Naive thymus-derived CD8-positive, alpha-beta T cell (primary cell): Measurements from ENCODE around the gene DHX29. TPM values are rescaled to one million over a fixed set of nuclear protein-coding genes. Genes with fewer than 3 reads are reported as not detected.

Source experiments
- ATAC-seq, 2 donors: fragments of 150-1000 bp; cut with Tn5 transposase in 1 of 2; sonication (Bioruptor Pico), chemical (Tn5 transposase) in 1 of 2; 1 replicate in 1 of 2; 2 replicates in 1 of 2; pipeline ENCODE4 v1.10.0; 2021; ENCODE audit warnings: mild to moderate bottlenecking in 2 of 2, moderate library complexity in 2 of 2
- POLR2A ChIA-PET: fragments of 350-600 bp; sonication (Branson Sonifier 250); formaldehyde crosslinking; loops from one replicate; lab custom pipeline; 2021; ENCODE audit warnings: antibody characterized with exemption; lab: Charles Lee
- DNase-seq, 10 donors: peaks; one replicate each; pipeline versions ENCODE4 v3.0.0 to v3.0.0-alpha.2; 2020 to 2022
- H3K27ac Mint-ChIP-seq, 10 donors: one replicate each; pipeline ENCODE4 v1.8.0; 2020 to 2022; ENCODE audit warnings: mild to moderate bottlenecking in 10 of 10, mixed read lengths in 10 of 10, moderate library complexity in 4 of 10, inconsistent platforms in 1 of 10
- H3K27me3 Mint-ChIP-seq, 5 donors: one replicate each; pipeline ENCODE4 v1.8.0; 2021 to 2022; ENCODE audit warnings: mixed read lengths in 5 of 5
- H3K36me3 Mint-ChIP-seq, 3 donors: one replicate each; pipeline ENCODE4 v1.8.0; 2020 to 2022; ENCODE audit warnings: mixed read lengths in 3 of 3, mild to moderate bottlenecking in 2 of 3, inconsistent platforms in 1 of 3
- H3K4me1 Mint-ChIP-seq, 4 donors: one replicate each; pipeline ENCODE4 v1.8.0; 2021 to 2022; ENCODE audit warnings: mixed read lengths in 4 of 4
- H3K4me3 Mint-ChIP-seq, 10 donors: one replicate each; pipeline ENCODE4 v1.8.0; 2020 to 2022; ENCODE audit warnings: mild to moderate bottlenecking in 10 of 10, mixed read lengths in 10 of 10, moderate library complexity in 6 of 10, inconsistent platforms in 1 of 10
- H3K9me3 Mint-ChIP-seq, 9 donors: one replicate each; pipeline ENCODE4 v1.8.0; 2020 to 2022; ENCODE audit warnings: mixed read lengths in 9 of 9, mild to moderate bottlenecking in 3 of 9, inconsistent platforms in 1 of 9, moderate library complexity in 1 of 9
- polyA plus RNA-seq, 3 donors: library from polyadenylated mRNA; unstranded; fragments of 300-500 nt; fragmentation: Illumina TruSeq; gene quantifications; one replicate each; pipeline ENCODE4 v1.2.3, GENCODE V29; 2021
- total RNA-seq, 8 experiments: library from RNA in 2 of 8; stranded (reverse) in 2 of 8; gene quantifications; one replicate each; pipeline ENCODE4 v1.2.3 and lab custom pipeline; 2021 to 2026

DHX29 gene
- total and polyA plus RNA-seq, 5 experiments from 2014 or later = 14.3 to 23.9 (median 16.0) TPM

DNA sequence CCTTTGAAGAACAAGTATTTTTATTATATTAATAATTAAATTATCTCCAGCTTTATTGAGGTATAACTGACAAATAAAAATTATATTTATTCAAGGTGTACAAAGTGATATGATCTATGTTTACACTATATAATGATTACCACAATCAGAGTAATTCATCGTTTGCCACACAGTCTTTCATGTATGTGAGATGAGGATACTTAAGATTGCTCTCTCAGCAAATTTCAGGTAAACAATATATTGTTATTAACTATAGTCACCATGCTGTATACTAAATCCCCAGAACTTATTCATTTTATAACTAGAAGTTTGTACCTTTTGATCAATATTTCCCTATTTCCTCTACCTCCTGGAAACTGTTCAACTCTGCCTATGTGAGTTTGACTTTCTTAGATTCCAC is 57.4 kb downstream of the DHX29 start:
- no peak for ATAC-seq
- Mint-ChIP-seq H3K36me3 (peaks cover 3 to 13% (median 9%) of the 10 kb centered on the region in 3 donors), H3K9me3 (peaks cover 0 to 29% (median 13%) of the 10 kb centered on the region in 9 donors), H3K4me1 (no peaks in the 10 kb centered on the region), H3K4me3 (no peak overlapping the region), H3K27ac (no peak overlapping the region), H3K27me3 (peaks cover 0 to 6% (median 1%) of the 10 kb centered on the region in 5 donors)
- DNase-seq = no peak
- POLR2A ChIA-PET = no interaction called here

DNA sequence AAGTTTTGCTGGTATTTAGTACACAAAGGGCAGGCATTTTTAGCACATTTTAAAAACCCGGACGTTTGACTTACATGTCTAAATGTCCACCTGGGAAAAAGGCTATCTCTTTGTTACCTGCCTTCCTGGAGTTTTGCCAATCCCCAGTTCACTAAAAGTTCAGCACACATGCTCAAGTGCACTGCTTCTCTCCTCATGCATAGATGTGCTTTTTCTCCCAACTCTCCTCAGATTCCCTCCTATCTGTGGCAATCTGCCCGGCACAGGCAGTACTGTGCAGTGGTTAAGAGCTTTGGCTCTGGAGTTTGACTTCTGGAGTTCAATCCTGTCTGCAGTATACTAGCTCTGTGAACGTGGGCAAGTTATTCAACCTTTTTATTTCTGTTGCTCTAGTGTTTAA is 65.7 kb downstream of the DHX29 start:
- DNase-seq = no peak
- POLR2A ChIA-PET = no interaction called here
- H3K4me3 Mint-ChIP-seq = no peak overlapping the region
- no peak overlapping the region for H3K27ac Mint-ChIP-seq
- no peaks in the 10 kb centered on the region for H3K36me3 Mint-ChIP-seq
- ATAC-seq = no peak
- peaks cover 9 to 26% (median 15%) of the 10 kb centered on the region in 5 donors for H3K27me3 Mint-ChIP-seq
- H3K9me3 Mint-ChIP-seq = peaks cover 0 to 9% (median 0%) of the 10 kb centered on the region in 9 donors
- no peaks in the 10 kb centered on the region for H3K4me1 Mint-ChIP-seq

DNA sequence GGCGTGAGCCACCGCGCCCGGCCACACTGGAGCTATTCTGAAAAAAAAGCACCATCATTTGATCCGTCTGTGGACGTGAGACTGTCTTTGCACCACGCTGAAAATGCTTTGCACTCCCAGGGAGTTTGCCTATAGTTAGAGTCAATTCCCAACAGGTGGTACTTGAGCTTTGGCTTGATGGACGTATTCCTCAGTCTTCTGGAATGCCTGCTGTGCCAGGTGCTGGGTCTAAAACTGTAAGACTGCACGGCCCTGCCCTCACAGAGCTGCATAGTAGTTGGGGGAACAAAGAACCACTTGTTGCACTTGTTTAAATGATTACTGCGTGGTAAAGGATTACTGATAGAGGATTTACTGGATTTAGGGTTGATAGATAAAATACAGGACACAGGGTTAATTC is 70.7 kb downstream of the DHX29 start:
- ATAC-seq (no peak), DNase-seq (no peak)
- Mint-ChIP-seq H3K9me3 (no peaks in the 10 kb centered on the region), H3K4me3 (no peak overlapping the region), H3K27me3 (peaks cover 22 to 54% (median 45%) of the 10 kb centered on the region in 5 donors), H3K36me3 (no peaks in the 10 kb centered on the region), H3K4me1 (peaks cover 11 to 20% (median 17%) of the 10 kb centered on the region in 4 donors), H3K27ac (no peak overlapping the region)
- POLR2A ChIA-PET = no interaction called here

DNA sequence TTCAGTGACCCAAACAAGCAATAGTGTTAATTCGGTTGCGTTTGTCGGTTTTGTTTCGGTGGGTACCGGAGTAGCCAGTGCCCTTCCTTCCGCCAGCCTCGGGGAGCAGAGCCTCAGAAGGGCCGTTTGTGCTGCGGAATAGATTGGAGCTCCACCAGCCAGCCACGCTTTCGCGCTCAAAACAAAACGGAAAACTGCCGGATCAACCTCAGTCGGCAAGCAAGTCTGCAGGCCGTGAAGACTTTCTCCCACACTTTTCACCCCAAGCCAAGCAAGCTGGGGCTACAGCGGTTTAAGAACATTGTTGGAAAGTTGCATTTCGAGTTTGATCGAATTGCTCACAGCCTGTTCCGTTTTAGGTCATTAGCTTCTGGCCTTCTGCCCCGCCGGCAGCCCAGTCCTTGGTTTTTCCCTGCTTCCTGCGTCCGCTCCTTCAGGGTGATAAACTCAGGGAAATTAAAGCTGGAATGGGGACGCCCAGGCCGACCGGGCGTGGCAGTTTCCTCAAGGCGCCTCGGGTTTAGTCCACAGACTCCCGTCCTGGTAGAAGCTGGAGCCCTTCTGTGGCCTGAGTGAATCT is 73.3 kb downstream of the DHX29 start:
- Mint-ChIP-seq H3K4me1 (peaks cover 19 to 33% (median 31%) of the 10 kb centered on the region in 4 donors), H3K27me3 (peaks cover 46 to 79% (median 68%) of the 10 kb centered on the region in 5 donors), H3K27ac (peak overlapping the region in 1 of 10 donors; percentile 11), H3K9me3 (no peaks in the 10 kb centered on the region), H3K36me3 (no peaks in the 10 kb centered on the region), H3K4me3 (peak overlapping the region; percentile 72 to 96 (median 88))
- ATAC-seq (no peak), DNase-seq (no peak)
- POLR2A ChIA-PET = interaction anchor here (1.6 kb wide), 1 partner anchor 11 kb away, joined by 5 read pairs; no protein-coding TSS in a partner anchor

DNA sequence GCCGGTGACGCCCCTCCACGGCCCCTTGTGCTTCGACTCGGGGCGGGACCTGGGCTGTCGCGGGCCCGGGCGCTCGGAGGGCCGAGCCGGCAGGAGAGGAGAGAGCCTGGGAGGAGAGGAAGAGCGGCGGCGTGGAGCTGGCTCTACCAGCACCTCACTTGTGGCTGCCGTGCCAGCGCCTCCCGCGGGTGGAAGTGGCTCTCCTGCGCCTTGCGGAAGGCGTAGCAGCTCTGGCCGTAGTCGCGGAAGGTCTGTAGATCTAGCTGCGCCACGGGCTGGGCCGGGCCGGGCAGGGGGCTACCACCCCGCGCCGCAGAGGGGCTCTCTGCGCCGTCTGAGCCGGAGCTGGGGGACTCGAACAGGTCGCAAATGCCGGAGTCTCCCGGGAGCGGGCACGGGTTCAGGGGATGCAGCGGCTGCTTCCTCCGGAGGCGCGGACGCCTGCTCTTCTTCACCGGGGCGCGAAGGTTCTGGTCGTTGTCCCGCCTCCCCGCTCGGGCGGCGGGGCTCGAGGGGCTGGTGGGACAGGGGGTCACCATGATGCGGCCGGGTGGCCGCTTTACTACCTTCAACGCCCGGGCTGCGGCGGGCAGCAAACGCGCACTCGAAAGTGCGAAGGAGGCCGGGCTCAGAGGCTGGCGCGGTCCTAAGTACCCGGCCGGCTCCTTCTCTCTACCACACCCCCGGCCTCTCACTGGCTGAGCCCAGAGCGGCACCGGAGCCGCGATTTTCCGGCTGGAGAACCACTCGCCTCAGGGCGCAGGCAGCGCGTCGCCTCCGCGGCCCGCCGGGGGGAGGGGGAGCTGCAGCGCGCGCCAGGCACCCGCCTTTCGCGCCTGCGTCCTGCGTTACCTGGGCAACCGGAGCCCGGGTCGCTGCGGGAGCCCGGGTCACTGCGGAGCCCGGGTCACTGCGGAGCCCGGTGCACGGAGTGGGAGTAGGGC is 74.2 kb downstream of the DHX29 start, which contains the start of gene CCNO:
Gene CCNO (minus strand): TSS at position 624 of the 944 bp plus-strand sequence. CDS start 85 bp downstream, at position 539.
- H3K4me3 Mint-ChIP-seq = peak within 1 kb of the TSS; percentile 72 to 96 (median 88)
- DNase-seq (peak in 8 of 10 donors; percentile 27 to 73 (median 46)), ATAC-seq (peak; percentile 71)
- H3K27me3 Mint-ChIP-seq = peaks cover 52 to 80% (median 72%) of the 10 kb centered on the region in 5 donors
- no peaks in the 10 kb centered on the region for H3K36me3 Mint-ChIP-seq
- POLR2A ChIA-PET = interaction anchor here (1.6 kb wide), 1 partner anchor 10 kb away, joined by 5 read pairs; no protein-coding TSS in a partner anchor
- no peaks in the 10 kb centered on the region for H3K9me3 Mint-ChIP-seq
- peak within 1 kb of the TSS in 3 of 10 donors; percentile 11 to 90 (median 23) for H3K27ac Mint-ChIP-seq
- H3K4me1 Mint-ChIP-seq = peaks cover 19 to 33% (median 31%) of the 10 kb centered on the region in 4 donors

DNA sequence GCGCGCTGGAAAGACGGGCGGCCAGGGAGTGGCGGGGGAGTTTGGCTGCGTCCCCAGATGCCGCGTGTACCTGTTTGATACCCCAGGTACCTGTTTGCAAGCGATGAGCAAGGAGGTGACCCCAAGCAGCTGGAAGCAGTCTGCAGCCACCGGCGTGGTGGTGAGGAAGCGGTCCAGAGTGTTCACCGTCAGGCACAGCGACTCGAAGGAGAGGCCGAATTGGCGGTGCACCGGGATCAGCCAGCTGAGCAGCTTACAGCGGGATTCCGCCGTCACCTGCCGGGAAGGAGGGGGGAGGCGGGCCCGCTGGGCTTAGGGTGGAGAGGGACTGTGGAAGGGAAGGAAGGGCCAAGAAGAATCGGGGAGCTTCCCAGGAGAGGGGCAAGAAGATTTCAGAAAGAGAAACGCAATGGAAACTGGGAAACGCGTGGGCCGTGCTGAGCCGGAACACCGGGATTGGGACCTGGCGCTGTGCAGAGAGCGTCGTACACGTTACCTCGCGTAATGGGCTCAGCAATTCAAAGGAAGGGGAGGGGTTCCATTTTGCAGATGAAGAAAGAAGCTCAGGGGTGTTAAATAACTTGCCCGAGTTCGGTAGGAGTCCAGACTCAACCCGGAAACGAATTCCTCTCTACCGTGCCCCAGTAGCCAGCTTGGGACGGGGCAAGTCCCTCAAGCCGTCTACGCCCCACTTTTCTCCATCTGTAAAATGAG is 75.1 kb downstream of the DHX29 start:
- Mint-ChIP-seq H3K36me3 (no peaks in the 10 kb centered on the region), H3K4me3 (peak overlapping the region; percentile 71 to 96 (median 85)), H3K27ac (peak overlapping the region in 4 of 10 donors; percentile 23 to 90 (median 56)), H3K27me3 (peaks cover 58 to 86% (median 75%) of the 10 kb centered on the region in 5 donors), H3K9me3 (no peaks in the 10 kb centered on the region), H3K4me1 (peaks cover 22 to 40% (median 38%) of the 10 kb centered on the region in 4 donors)
- DNase-seq (no peak), ATAC-seq (peak in 1 of 2 donors; percentile 6)
- POLR2A ChIA-PET = interaction anchor here (2.1 kb wide), 1 partner anchor 12 kb away, joined by 6 read pairs; no protein-coding TSS in a partner anchor

DNA sequence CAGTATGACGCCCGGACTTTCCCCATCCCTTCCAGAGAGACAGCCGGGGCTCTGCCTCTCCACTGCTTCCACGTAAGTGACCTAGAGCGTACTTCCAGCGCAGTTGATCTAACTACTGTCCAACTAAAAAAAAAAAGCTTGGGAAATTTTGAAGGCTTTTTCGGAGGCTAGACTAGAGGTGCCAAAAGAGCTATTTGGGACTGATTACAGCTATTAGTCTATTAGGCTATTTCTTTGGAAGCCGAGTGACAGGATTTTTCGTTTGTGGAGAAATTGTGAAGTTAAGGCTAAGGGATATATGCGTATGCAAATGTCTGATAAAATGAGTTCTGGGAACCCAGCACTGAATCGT is 75.6 kb downstream of the DHX29 start:
- POLR2A ChIA-PET = interaction anchor here (2.1 kb wide), 1 partner anchor 12 kb away, joined by 6 read pairs; no protein-coding TSS in a partner anchor

DNA sequence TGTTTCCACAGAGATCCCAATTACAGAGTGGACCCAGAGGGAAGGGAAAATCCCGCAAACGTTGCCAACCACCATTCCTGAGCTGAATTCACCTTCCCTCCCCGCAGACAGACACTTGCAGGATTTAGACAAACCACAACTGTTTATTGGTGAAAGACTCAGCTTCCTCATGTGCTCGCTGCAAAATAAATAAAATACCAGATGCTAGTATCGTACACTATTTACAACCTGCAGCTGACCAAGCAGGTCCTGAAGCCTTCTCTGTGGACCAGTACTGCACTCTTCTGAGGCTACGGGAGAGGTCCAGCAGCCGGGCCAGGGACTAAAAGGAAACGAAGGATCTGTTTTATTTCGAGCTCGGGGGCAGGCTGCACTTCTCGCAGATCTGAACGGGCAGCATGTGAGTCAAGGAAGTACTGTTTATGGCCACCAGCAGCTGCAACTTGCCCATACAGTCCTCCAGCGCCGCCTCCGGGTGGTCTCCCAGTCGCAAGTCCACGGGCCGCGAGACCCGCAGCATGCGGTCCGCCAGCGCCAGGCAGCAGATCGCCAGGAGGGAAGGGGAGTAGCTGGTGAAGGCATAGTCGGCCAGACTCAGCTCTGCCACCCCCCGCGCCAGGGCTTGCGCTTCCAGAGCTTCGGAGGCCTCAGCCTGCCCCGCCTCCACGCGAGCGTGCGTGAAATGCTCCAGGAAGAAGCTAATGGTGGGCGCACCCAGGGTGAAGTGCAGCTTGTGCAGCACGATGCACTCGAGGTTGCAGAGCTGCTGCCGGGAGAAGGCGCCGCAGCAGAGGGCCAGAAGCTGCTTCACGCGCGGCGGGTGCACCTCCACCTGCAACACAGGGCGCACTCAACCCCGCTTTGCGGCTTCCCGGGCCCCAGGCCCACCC is 76.2 kb downstream of the DHX29 start:
- Mint-ChIP-seq H3K4me3 (peak overlapping the region; percentile 71 to 96 (median 85)), H3K36me3 (no peaks in the 10 kb centered on the region), H3K27me3 (peaks cover 52 to 80% (median 66%) of the 10 kb centered on the region in 5 donors), H3K4me1 (peaks cover 23 to 42% (median 41%) of the 10 kb centered on the region in 4 donors), H3K27ac (no peak overlapping the region), H3K9me3 (no peaks in the 10 kb centered on the region)
- POLR2A ChIA-PET = interaction anchor here (2.1 kb wide), 1 partner anchor 11 kb away, joined by 6 read pairs; no protein-coding TSS in a partner anchor
- ATAC-seq (peak; percentile 15 to 17), DNase-seq (peak in 5 of 10 donors; percentile 9 to 63 (median 28))

More for the DNA sequence above, 75.6 kb downstream of the DHX29 start:
- no peak for ATAC-seq
- H3K36me3 Mint-ChIP-seq = no peaks in the 10 kb centered on the region
- H3K4me1 Mint-ChIP-seq = peaks cover 22 to 40% (median 39%) of the 10 kb centered on the region in 4 donors
- DNase-seq = no peak
- no peaks in the 10 kb centered on the region for H3K9me3 Mint-ChIP-seq
- H3K27me3 Mint-ChIP-seq = peaks cover 57 to 84% (median 72%) of the 10 kb centered on the region in 5 donors
- H3K4me3 Mint-ChIP-seq = peak overlapping the region; percentile 71 to 96 (median 85)
- H3K27ac Mint-ChIP-seq = peak overlapping the region in 2 of 10 donors; percentile 48 to 63

DNA sequence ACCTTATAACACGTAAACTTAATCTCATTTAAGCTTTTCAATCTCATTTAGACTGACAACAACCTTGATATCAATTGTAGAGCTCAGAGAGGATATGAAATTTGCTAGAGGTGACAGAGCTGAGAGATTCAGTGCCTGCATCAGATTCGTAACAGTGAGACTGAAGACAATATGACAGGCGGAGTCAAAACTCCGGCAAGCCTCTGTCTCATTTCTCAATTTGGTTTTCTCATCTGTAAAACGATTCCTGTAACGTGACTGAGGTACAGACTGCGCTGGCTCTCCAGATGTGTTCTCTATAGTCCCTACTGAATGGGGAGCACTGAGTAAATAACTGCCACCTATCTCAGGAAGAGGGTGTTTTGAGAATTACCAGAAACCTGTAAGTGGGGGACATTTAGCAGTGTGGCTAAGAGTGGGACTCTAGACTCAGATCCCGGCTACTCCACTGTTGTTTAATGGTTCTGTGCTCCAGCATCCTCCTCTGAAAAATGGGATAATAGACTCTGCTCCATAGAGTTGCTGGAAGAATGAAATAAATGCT is 77.3 kb downstream of the DHX29 start:
- ATAC-seq = no peak
- POLR2A ChIA-PET = no interaction called here
- H3K4me3 Mint-ChIP-seq = peak overlapping the region in 4 of 10 donors; percentile 28 to 89 (median 67)
- H3K4me1 Mint-ChIP-seq = peaks cover 24 to 49% (median 46%) of the 10 kb centered on the region in 4 donors
- peaks cover 55 to 84% (median 73%) of the 10 kb centered on the region in 5 donors for H3K27me3 Mint-ChIP-seq
- no peak for DNase-seq
- H3K9me3 Mint-ChIP-seq = no peaks in the 10 kb centered on the region
- no peaks in the 10 kb centered on the region for H3K36me3 Mint-ChIP-seq
- no peak overlapping the region for H3K27ac Mint-ChIP-seq

DNA sequence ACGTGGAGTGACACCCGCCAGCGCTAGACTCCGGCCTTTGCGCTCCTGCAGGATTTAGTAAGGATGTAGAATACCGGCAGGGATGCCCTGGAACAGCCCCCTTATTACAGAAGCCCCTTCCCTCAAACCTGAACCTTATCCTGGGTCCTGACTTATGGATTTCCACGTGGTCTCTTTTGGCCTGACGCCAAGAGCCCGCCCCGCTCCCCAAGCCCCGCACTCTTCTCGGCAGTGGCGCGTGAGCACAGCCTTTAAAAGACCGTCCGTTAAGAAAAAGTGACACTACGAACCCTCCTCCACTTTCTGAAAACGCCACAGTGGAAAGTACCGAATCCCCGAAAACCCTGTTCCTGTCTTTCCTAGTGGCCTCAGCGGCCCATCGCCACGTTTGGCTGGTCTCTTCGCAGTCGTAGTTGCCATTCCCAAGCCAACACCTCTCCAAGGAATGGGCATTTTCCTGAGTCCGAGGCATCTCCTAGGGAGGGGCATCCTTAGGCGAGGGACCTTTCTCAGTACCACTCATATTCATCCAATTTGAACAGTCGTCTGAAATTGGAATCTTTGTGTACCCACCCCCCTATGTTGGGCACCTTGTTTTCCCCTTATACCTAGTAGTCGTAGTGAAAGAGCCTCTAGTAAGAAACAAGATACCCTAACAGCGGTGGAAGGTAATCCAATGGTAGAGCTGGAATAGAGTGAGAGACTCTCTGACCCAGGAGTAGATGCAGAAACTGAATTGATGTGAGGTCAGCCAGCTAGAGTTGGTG is 79.6 kb downstream of the DHX29 start:
- Mint-ChIP-seq H3K36me3 (no peaks in the 10 kb centered on the region), H3K27ac (no peak overlapping the region), H3K27me3 (peaks cover 61 to 91% (median 84%) of the 10 kb centered on the region in 5 donors), H3K9me3 (peaks cover 0 to under 1% (median 0%) of the 10 kb centered on the region in 9 donors), H3K4me1 (peaks cover 23 to 51% (median 49%) of the 10 kb centered on the region in 4 donors), H3K4me3 (peak overlapping the region; percentile 56 to 81 (median 73))
- ATAC-seq = no peak
- no peak for DNase-seq
- POLR2A ChIA-PET = interaction anchor here (0.5 kb wide), 1 partner anchor 77 kb away, joined by 3 read pairs; no protein-coding TSS in a partner anchor
